ENCODE data around the gene TRIM66.

TRIM66 gene

GRCh38 chr11:8601376-8602133, 80.9 kb downstream of the TRIM66 start:
- no peak for DNase-seq

DNA sequence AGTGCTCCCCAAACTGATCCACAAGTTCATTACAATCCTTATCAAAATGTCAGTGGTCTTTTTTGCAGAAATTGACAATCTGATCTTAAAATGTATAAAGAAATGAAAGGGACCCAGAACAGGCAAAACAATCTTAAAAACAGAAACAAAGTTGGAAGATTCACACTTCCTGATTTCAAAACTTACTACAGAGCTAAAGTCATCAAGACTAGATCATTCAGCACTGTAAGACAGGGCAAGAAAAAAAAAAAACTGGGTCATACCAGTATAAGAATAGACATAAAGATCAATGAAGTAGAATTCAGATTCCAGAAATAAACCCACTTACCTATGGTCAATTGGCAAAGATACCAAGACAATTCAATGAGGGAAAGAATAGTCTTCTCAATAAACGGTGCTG, 84.0 kb downstream of the TRIM66 start:
- no peak for DNase-seq

DNA sequence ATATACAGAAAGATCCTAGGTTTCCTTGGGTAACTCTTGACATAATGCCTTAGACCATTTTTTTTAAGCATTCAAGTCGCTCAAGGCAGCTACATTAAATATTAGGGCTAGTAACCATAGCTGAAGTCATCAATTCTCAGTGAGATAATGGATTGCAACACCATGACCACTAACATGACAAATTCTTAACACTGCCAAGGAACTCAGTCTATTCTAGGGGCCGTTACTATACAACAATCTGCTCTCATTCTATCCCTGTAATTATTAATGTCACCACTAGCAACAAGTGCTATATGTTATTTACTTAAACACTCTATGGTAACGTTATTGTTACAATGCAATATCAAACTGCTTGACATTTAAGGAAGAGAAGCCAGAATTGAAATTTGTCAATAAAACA, 85.3 kb downstream of the TRIM66 start:
- DNase-seq, result peak; percentile 25

- DNase-seq, result no peak
These were observed 85.9 kb downstream of the TRIM66 start for GRCh38 chr11:8596504-8597046.

GRCh38 chr11:8593935-8594909, 88.2 kb downstream of the TRIM66 start, which contains the start of gene STK33:
TSS of gene STK33 (minus strand) at chr11:8594228. CDS start at chr11:8474905, 119,323 bp downstream.
- DNase-seq, result peak; percentile 83

DNA sequence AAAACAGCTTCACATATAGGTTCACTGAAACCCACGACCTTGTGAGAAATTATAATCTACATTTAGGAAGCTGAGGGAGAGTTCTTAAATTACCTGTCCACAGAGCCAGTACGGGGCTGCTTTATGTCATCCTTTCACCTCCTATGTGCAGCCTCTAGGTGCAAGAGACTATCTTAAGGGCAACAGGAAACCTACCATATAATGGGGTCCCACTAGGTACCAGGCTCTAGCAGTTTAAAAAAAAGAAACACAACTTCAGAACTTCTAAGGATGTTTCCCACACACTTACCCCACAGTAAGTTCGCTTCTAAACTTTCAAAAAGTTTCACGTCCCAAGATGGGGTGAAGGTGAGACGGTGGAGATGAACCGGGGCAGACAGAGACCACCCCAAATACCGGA, 89.0 kb downstream of the TRIM66 start:
- no peak for DNase-seq

DNA sequence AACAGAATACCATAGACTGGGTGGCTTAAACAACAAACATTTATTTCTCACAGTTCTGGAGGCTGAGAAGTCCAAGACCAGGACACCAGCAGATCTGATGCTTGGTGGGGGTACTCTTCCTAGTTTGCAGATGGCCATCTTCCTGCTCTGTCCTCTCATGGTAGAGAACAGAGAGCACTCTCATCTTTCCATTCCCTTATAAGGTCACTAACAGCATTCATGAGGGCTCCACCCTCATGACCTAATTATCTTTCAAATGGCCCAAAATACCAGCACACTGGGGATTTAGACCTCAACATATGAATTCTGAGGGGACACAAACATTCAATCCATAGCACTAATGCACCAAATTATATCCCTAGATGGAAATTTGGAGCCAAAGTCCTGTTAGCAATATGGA, 94.5 kb downstream of the TRIM66 start:
- no peak for DNase-seq

- no peak for DNase-seq
These were observed 95.7 kb downstream of the TRIM66 start for GRCh38 chr11:8586805-8587204.

GRCh38 chr11:8586184-8586583, 96.3 kb downstream of the TRIM66 start:
- no peak for DNase-seq

GRCh38 chr11:8584511-8584910, 98.0 kb downstream of the TRIM66 start:
- peak; percentile 92 for DNase-seq

DNA sequence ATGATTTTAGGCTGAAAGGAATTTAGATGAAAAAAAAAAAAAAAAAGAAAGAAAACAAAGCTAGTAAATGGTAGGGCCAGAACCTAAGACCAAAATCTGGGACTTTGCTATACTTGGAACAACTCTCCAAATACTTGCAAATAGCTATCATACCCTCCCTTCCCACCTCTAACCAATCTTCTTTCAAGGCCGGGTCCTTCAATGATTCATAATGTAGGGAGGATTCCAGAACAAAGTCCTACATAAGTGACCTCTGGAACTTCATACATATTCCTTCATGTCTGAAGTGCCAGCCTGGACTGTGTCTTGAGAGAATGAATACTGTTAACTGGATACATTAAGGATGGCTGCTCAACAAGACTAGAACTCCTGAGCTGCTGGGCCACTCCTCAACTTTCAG, 98.4 kb downstream of the TRIM66 start:
- no peak for DNase-seq

DNA sequence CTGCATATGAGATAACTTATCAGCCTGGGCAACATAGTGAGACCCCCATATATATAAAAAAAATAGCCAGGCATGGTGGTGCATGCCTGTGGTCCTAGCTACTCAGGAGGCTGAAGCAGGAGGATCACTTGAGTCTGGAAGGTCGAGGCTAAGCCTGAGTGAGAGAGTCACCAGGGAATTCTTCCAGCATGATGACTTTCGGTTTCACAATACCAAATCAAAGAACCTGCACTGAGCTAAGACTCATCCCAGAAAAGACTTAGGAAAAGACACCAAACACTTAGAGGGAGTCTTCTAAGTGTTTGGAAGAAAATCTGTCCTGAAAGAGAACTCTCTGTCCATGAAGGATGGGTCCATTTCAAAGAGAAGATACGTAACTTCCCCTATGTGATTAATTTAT, 101.2 kb downstream of the TRIM66 start:
- DNase-seq, result no peak

DNA sequence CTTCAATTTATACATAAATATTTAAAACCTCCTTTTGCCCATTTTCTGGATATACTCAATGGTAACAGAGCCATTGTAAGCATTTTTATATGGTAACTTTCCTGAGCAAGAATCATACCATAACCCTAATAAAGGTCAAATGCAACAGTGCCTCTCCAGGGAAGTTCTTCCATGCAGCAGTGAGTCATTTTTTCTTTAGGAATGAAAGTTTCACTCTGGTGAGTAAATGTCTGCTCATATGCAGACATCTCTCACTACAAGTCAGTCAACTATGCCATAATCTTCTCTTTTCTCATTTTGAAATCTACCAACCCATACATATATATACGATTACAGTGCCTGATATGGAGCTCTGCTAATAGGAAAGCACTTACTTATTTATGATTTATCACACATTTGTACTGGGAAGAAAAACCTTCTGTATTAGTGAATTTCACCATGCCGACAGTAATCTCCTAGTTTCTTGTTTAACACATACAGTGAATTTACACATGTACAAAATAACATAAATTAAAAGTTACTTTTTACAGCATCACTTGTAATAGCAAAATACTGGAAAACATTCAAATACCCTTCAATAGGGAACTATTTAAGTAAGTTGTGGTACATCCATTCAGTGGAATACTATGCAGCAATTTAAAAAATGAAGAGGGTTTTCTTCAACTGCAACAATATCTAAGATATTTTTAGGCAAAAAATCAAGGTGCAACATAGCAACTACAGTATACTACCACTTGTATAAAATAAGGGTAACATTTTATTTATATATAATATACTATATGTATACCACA, 104.5 kb downstream of the TRIM66 start:
- no peak for DNase-seq

DNA sequence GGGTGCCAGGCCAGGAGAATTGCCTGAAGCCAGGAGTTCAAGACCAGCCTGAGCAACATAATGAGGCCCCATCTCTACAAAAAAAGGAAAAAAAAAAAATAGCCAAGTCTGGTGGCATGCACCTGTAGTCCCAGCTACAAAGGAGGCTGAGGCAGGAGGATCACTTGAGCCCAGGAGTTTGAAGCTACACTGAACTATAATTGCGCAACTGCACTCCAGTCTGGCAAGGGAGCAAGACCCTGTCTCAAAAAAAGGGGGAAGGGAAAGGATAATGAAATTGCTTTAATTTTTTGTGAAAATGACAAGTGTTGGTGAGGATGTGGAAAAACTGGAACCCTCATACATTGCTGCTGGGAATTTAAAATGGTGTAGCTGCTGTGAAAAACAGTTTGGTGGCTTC, 107.7 kb downstream of the TRIM66 start:
- DNase-seq, result no peak

GRCh38 chr11:8573777-8574176, 108.7 kb downstream of the TRIM66 start:
- no peak for DNase-seq

GRCh38 chr11:8567602-8568198, 114.8 kb downstream of the TRIM66 start:
- no peak for DNase-seq

- DNase-seq, result peak; percentile 46
These were observed 115.8 kb downstream of the TRIM66 start for GRCh38 chr11:8566613-8567210.

GRCh38 chr11:8564526-8564925, 117.9 kb downstream of the TRIM66 start:
- DNase-seq, result no peak
